Fibroblast of skin of back (primary cell): Measurements from ENCODE around the gene TRMT6.

ENCODE experiments used
- DNase-seq: peaks from one replicate; pipeline ENCODE4 v3.0.0-alpha.2; 2013

The TRMT6 gene

DNA sequence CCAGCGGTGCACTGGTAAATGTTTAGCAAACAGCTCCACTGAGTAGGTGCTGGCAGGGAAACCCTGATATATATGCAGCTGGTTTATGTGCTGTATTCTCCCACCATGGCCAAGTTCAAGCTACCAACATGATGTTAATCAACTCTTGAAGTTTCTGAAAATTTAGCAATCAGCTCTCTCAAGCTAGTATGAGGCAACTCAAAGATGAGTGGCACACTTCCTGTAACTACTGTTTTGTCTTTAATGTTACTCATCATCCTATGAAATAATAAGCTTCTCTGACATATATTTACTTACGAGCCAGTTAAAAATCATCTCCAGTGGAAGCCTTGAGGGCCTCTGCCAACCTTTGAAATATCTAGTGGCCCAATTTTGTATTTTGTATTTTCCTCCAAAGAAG lies 54.7 kb downstream of the TRMT6 start:
- DNase-seq: no peak

DNA sequence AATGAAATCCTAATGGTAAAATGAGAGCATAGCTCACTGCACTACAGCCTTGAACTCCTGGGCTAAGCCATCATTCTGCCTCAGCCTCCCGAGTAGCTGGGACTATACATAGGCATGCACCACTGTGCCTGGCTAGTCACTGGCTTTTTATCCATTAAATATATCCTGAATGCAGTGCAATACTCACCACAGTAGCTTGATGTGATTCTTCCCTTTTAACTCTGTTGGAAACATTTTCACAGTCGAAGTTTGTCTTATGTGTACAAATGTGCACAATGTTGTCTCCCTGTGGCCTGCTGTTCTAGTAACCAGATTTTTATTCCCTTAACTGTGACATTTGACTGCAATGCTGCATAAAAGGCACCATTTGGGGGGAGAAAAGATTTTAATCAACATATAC lies 56.7 kb downstream of the TRMT6 start:
- no peak for DNase-seq

DNA sequence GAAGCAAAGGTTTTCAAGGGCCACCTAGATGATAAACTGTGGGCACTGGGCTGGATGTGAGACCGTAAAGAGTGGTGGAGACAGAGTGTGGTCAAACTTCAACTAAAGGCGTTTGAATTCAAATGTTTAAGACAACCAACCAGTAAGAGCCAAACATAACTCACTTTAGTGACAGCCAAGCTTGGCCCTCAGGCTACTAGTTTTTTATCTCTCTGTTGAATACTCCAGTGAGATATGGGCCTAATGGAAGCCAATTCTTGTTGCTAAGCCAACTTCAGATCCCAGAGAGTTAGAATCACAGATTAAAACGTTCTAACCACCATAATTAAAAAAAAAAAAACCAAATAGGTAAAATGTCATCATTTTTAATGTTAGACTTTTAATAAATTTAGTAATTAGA lies 57.3 kb downstream of the TRMT6 start:
- DNase-seq: no peak

DNA sequence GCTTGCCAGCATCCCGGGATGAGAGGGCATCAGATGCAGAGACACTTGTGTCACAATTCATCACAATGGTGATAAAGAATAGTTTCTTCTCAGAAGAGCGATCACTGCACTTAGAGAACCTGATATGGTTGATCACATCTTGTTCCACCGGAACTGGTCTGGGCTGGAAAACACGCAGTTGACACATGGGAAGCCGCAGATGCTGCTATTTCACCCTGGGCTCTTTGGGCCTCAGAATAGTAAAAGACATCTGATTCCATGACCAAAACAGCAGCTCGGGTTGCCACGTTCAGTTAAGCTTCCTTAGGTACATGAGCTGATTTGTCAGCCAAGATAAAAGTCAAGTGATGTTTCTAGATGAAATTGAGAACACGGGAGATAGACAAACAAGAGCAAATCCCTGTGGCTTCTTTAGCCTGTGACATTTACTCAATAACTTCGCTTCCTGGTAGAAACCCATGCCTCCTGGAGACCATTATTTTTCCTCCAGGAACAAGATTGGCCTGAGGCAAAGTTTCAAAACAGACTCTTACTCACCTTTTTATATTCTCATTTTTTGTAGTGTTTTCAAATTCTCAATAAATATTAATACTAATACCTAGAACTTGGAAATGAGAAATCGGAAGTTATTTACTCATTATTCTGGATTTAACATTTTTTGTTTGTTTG lies 59.4 kb downstream of the TRMT6 start:
- DNase-seq: no peak

DNA sequence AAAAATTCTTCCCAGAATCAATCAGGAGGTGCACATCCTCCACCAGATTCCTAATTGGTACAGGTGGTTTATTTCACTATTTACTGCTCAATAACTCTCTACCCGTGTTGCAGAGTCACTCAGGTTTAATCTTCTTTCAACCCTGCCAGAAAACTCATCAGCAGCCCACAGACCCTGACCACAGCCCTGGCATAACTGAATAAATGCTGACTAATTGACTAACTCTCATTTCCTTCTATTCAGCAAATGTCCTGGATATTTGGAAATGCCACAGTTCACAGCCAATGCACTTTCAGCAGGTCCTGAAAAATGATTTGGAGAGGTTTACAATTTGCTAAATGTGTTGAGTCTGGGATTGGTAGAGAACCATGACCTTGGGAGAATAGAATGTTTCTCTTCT lies 62.3 kb downstream of the TRMT6 start:
- DNase-seq: no peak

DNA sequence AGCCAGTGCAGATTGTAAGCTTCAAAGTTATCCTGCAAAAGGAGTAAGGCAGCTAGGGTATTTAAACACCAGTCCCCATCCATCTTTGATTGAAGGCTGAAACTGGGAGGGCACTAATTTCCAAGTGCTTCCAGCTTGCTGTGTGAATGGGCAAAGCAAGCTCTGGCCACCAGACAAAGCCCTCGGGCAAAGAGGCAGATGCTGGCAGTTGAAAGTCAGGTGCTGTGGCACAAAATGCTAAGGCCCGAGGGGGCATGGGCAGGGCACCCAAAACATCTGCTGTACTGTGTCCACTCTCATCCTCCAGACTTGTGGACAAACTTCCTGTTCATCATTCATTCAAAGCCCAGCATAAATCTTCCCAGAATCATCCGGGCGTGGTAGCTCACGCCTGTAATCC lies 62.9 kb downstream of the TRMT6 start:
- no peak for DNase-seq
